T-helper 2 cell treated with Interferon-gamma antibody and Interleukin-4, amounts not matched to agents 5 μg/mL and 100 μg/mL, for 36 hours (primary cell): ENCODE measurements around the gene CDHR1.

Experiments used
- DNase-seq: peaks from one replicate; pipeline ENCODE4 v3.0.0; 2021; ENCODE audit warnings: low spot score
- H3K27ac Mint-ChIP-seq: one replicate; pipeline ENCODE4 v1.8.0; 2021; ENCODE audit warnings: mild to moderate bottlenecking, mixed read lengths
- H3K27me3 Mint-ChIP-seq: one replicate; pipeline ENCODE4 v1.8.0; 2021; ENCODE audit warnings: low read depth, mixed read lengths
- H3K36me3 Mint-ChIP-seq: one replicate; pipeline ENCODE4 v1.8.0; 2021; ENCODE audit warnings: low read depth, mixed read lengths
- H3K4me1 Mint-ChIP-seq: one replicate; pipeline ENCODE4 v1.8.0; 2021; ENCODE audit warnings: low read depth, mixed read lengths
- H3K4me3 Mint-ChIP-seq: one replicate; pipeline ENCODE4 v1.8.0; 2022; ENCODE audit warnings: mild to moderate bottlenecking, moderate library complexity, mixed read lengths
- H3K9me3 Mint-ChIP-seq: one replicate; pipeline ENCODE4 v1.8.0; 2021; ENCODE audit warnings: mixed read lengths

Gene CDHR1

GRCh38 chr10:84263716-84264115, 69.4 kb downstream of the CDHR1 start:
- Mint-ChIP-seq H3K4me3 (no peak overlapping the region), H3K9me3 (no peaks in the 10 kb centered on the region), H3K4me1 (peaks cover 13% of the 10 kb centered on the region), H3K36me3 (no peaks in the 10 kb centered on the region), H3K27me3 (peaks cover 25% of the 10 kb centered on the region), H3K27ac (no peak overlapping the region)
- DNase-seq = no peak

- Mint-ChIP-seq H3K4me3 (no peak overlapping the region), H3K4me1 (peaks cover 13% of the 10 kb centered on the region), H3K27me3 (peaks cover 34% of the 10 kb centered on the region), H3K9me3 (no peaks in the 10 kb centered on the region), H3K27ac (no peak overlapping the region), H3K36me3 (no peaks in the 10 kb centered on the region)
- peak; percentile 50 for DNase-seq
Measured at GRCh38 chr10:84264611-84265141, 70.3 kb downstream of the CDHR1 start.

- Mint-ChIP-seq H3K4me1 (peaks cover 13% of the 10 kb centered on the region), H3K9me3 (no peaks in the 10 kb centered on the region), H3K27me3 (peaks cover 35% of the 10 kb centered on the region), H3K4me3 (no peak overlapping the region), H3K36me3 (no peaks in the 10 kb centered on the region), H3K27ac (no peak overlapping the region)
- DNase-seq = no peak
Measured at GRCh38 chr10:84265418-84265817, 71.1 kb downstream of the CDHR1 start.

GRCh38 chr10:84267503-84268126, 73.3 kb downstream of the CDHR1 start:
- peak; percentile 66 for DNase-seq
- no peak overlapping the region for H3K4me3 Mint-ChIP-seq
- peaks cover 36% of the 10 kb centered on the region for H3K27me3 Mint-ChIP-seq
- H3K36me3 Mint-ChIP-seq = no peaks in the 10 kb centered on the region
- H3K27ac Mint-ChIP-seq = peak overlapping the region; percentile 23
- no peaks in the 10 kb centered on the region for H3K9me3 Mint-ChIP-seq
- peaks cover 17% of the 10 kb centered on the region for H3K4me1 Mint-ChIP-seq

GRCh38 chr10:84269162-84269561, 74.8 kb downstream of the CDHR1 start:
- Mint-ChIP-seq H3K4me1 (peaks cover 17% of the 10 kb centered on the region), H3K9me3 (no peaks in the 10 kb centered on the region), H3K4me3 (no peak overlapping the region), H3K27me3 (peaks cover 30% of the 10 kb centered on the region), H3K36me3 (no peaks in the 10 kb centered on the region), H3K27ac (no peak overlapping the region)
- DNase-seq = no peak
